ENCODE results near the gene ACTR1A.

- no peak for TF ChIP-seq CTCF (IDR thresholded peaks at IDR 0.05 in 8 of 11, conservative IDR thresholded peaks at IDR 0.05 in 3 of 11)
- no peak for TF ChIP-seq POLR2AphosphoS5 (IDR thresholded peaks at IDR 0.05)
- TF ChIP-seq POLR2A (IDR thresholded peaks at IDR 0.05) = no peak
Measured at GRCh38 chr10:102492344-102492939, 10.1 kb downstream of the ACTR1A start.

Measured in spleen (tissue), 7 donors.